Measurements from ENCODE around the gene HACE1. TPM values are rescaled to one million over a fixed set of nuclear protein-coding genes. Genes with fewer than 3 reads are reported as not detected.
A peak's percentile ranks its signal among the peaks of the same experiment; 100 is the strongest.

The HACE1 gene
- total RNA-seq, 2 donors from 2014 or later, result 11.7 to 19.3 TPM

- no peaks in the 10 kb centered on the region for H3K9me3 ChIP-seq
- 73% methylated on average over 5 of the region's 5 CpGs for WGBS
- no peak overlapping the region for H3K27ac ChIP-seq
- H3K27me3 ChIP-seq (replicated peaks; ENCODE audit: insufficient read depth), result no peaks in the 10 kb centered on the region
- DNase-seq (ENCODE audit: low spot score), result no peak
- no peaks in the 10 kb centered on the region for H3K4me1 ChIP-seq (replicated peaks)
- intact Hi-C loops (cut with DNase I), result no loop called here
- no peak overlapping the region for H3K4me3 ChIP-seq
- H3K36me3 ChIP-seq, result no peaks in the 10 kb centered on the region
- TF ChIP-seq CTCF (IDR thresholded peaks at IDR 0.05) (no peak), POLR2A (IDR thresholded peaks at IDR 0.05) (no peak)
These were observed 153.7 kb downstream of the HACE1 start for GRCh38 chr6:104705916-104706442.

- Histone ChIP-seq H3K9me3 (no peaks in the 10 kb centered on the region), H3K36me3 (no peaks in the 10 kb centered on the region), H3K27me3 (replicated peaks; ENCODE audit: insufficient read depth) (no peaks in the 10 kb centered on the region), H3K4me3 (no peak overlapping the region), H3K4me1 (replicated peaks) (no peaks in the 10 kb centered on the region), H3K27ac (no peak overlapping the region)
- 35% methylated on average over 8 of the region's 8 CpGs for WGBS
- peak; percentile 17 for TF ChIP-seq POLR2AphosphoS5 (IDR thresholded peaks at IDR 0.05)
- no peak for TF ChIP-seq CTCF (IDR thresholded peaks at IDR 0.05)
- TF ChIP-seq POLR2A (IDR thresholded peaks at IDR 0.05), result no peak
- intact Hi-C loops (cut with DNase I), result no loop called here
- no peak for DNase-seq (ENCODE audit: low spot score)
These were observed 154.5 kb downstream of the HACE1 start for GRCh38 chr6:104705095-104705707.

GRCh38 chr6:104704191-104704590 is 155.5 kb downstream of the HACE1 start:
- 62% methylated on average over 3 of the region's 3 CpGs for WGBS
- no peaks in the 10 kb centered on the region for H3K36me3 ChIP-seq
- intact Hi-C loops (cut with DNase I), result no loop called here
- H3K4me3 ChIP-seq, result no peak overlapping the region
- no peaks in the 10 kb centered on the region for H3K4me1 ChIP-seq (replicated peaks)
- no peak overlapping the region for H3K27ac ChIP-seq
- no peak for TF ChIP-seq POLR2A (IDR thresholded peaks at IDR 0.05)
- no peak for TF ChIP-seq POLR2AphosphoS5 (IDR thresholded peaks at IDR 0.05)
- H3K9me3 ChIP-seq, result no peaks in the 10 kb centered on the region
- DNase-seq (ENCODE audit: low spot score), result no peak
- no peaks in the 10 kb centered on the region for H3K27me3 ChIP-seq (replicated peaks; ENCODE audit: insufficient read depth)

- TF ChIP-seq POLR2AphosphoS5 (IDR thresholded peaks at IDR 0.05), result no peak
- TF ChIP-seq POLR2A (IDR thresholded peaks at IDR 0.05), result no peak
- no peak for TF ChIP-seq CTCF (IDR thresholded peaks at IDR 0.05)
- Histone ChIP-seq H3K36me3 (no peaks in the 10 kb centered on the region), H3K27ac (no peak overlapping the region), H3K4me1 (replicated peaks) (no peaks in the 10 kb centered on the region), H3K9me3 (no peaks in the 10 kb centered on the region), H3K4me3 (no peak overlapping the region), H3K27me3 (replicated peaks; ENCODE audit: insufficient read depth) (no peaks in the 10 kb centered on the region)
- intact Hi-C loops (cut with DNase I), result no loop called here
- no peak for DNase-seq (ENCODE audit: low spot score)
- WGBS, result 72% methylated on average over 5 of the region's 5 CpGs
These were observed 157.4 kb downstream of the HACE1 start for GRCh38 chr6:104702126-104702841.

GRCh38 chr6:104700371-104701185 is 159.1 kb downstream of the HACE1 start:
- TF ChIP-seq POLR2A (IDR thresholded peaks at IDR 0.05), result no peak
- Histone ChIP-seq H3K4me1 (replicated peaks) (no peaks in the 10 kb centered on the region), H3K36me3 (no peaks in the 10 kb centered on the region), H3K4me3 (no peak overlapping the region), H3K27me3 (replicated peaks; ENCODE audit: insufficient read depth) (no peaks in the 10 kb centered on the region), H3K27ac (no peak overlapping the region), H3K9me3 (no peaks in the 10 kb centered on the region)
- DNase-seq (ENCODE audit: low spot score), result no peak
- WGBS, result 55% methylated on average over 5 of the region's 5 CpGs
- intact Hi-C loops (cut with DNase I), result no loop called here

All from prostate gland (tissue), 2 donors.